ENCODE measurements around the gene SLIT3.

- no peak for TF ChIP-seq POLR2AphosphoS5 (IDR thresholded peaks at IDR 0.05; ENCODE audit: low read depth, low read length)
- TF ChIP-seq POLR2A (IDR thresholded peaks at IDR 0.05; ENCODE audit: low read depth, low read length), result no peak
Observed at GRCh38 chr5:169064093-169064492, 236.8 kb downstream of the SLIT3 start.

All from GM12891 (cell line).